Left ventricle myocardium superior (tissue), 1 donor: Measurements from ENCODE around the gene CALB2. TPM values are rescaled to one million over a fixed set of nuclear protein-coding genes. Genes with fewer than 3 reads are reported as not detected.

Experiments used
- total RNA-seq: library from RNA; stranded (reverse); fragmentation: NEBNext Ultra II Directional; extraction: Animal tissue kit (Norgen Biotek cat#: 25700); gene quantifications from one replicate; pipeline ENCODE4 v1.2.1, GENCODE V29; 2021
- donor health status: DM: no; HTN: yes; CAD: no; lungs with severe emphysema.

The CALB2 gene
- total RNA-seq, 1 donor from 2014 or later = 1.6 TPM

Other genes with a start within 250 kb of the CALB2 start
- gene HYDIN, start 128.0 kb upstream of the CALB2 start, total RNA-seq = 0.82 TPM
- gene CMTR2, start 69.3 kb upstream of the CALB2 start, total RNA-seq = 8.5 TPM
- not detected for gene TLE7, start 83.3 kb downstream of the CALB2 start, total RNA-seq
- gene ZNF23, start 103.5 kb downstream of the CALB2 start, total RNA-seq = 5.4 TPM
- 2.0 TPM for gene ZNF19, start 130.6 kb downstream of the CALB2 start, total RNA-seq
- gene CHST4, start 167.7 kb downstream of the CALB2 start, total RNA-seq = not detected
- not detected for gene TAT, start 218.4 kb downstream of the CALB2 start, total RNA-seq